Choroid plexus epithelial cell (primary cell): ENCODE data around the gene FBXO47.
"Not testable (repeated sequence)": the region's sequence is repeated elsewhere in the genome, so short reads cannot be mapped to it uniquely, and the experiment has no call there.

Experiments used
- DNase-seq: peaks from one replicate; pipeline ENCODE4 v3.0.0-alpha.2; 2010; ENCODE audit warnings: low read depth
- H3K4me3 ChIP-seq: 2 replicates; pipeline ENCODE4 v1.5.1; 2011; ENCODE audit warnings: low read depth, mild to moderate bottlenecking, control low read depth, low read length, moderate library complexity
- CTCF ChIP-seq: conservative IDR thresholded peaks from 2 replicates; pipeline ENCODE4 v1.5.1; 2011; ENCODE audit warnings: low read depth, mild to moderate bottlenecking, control low read depth, inconsistent platforms, low read length, moderate library complexity

Gene FBXO47

GRCh38 chr17:38915639-38915995 is 51.6 kb downstream of the FBXO47 start:
- no peak for DNase-seq
- no peak overlapping the region for H3K4me3 ChIP-seq
- no peak for TF ChIP-seq CTCF

- H3K4me3 ChIP-seq: no peak overlapping the region
- TF ChIP-seq CTCF: no peak
- DNase-seq: no peak
These were observed 52.2 kb downstream of the FBXO47 start for GRCh38 chr17:38914741-38915638.

GRCh38 chr17:38912221-38912813 is 54.9 kb downstream of the FBXO47 start:
- no peak overlapping the region for H3K4me3 ChIP-seq
- no peak for TF ChIP-seq CTCF
- peak; percentile 53 for DNase-seq

GRCh38 chr17:38911731-38912081 is 55.5 kb downstream of the FBXO47 start:
- not testable (repeated sequence) for DNase-seq, H3K4me3 ChIP-seq

GRCh38 chr17:38911081-38911730 is 56.0 kb downstream of the FBXO47 start:
- no peak for TF ChIP-seq CTCF
- H3K4me3 ChIP-seq: no peak overlapping the region
- no peak for DNase-seq

- no peak for TF ChIP-seq CTCF
- DNase-seq: no peak
- no peak overlapping the region for H3K4me3 ChIP-seq
These were observed 56.9 kb downstream of the FBXO47 start for GRCh38 chr17:38910325-38910724.

GRCh38 chr17:38908676-38909181 is 58.5 kb downstream of the FBXO47 start:
- TF ChIP-seq CTCF: no peak
- no peak for DNase-seq
- no peak overlapping the region for H3K4me3 ChIP-seq
